Smooth muscle cell (in vitro differentiated cells): ENCODE results near the gene SKOR1. TPM values are rescaled to one million over a fixed set of nuclear protein-coding genes. Genes with fewer than 3 reads are reported as not detected.

Source experiments
- DNase-seq: peaks from one replicate; lab custom pipeline; 2025; ENCODE audit not compliant: unreplicated experiment; lab: John Stamatoyannopoulos, UW
- H2AFZ ChIP-seq: fragments of 200-600 bp; sonication (generic); 2 replicates; pipeline ENCODE4 v1.6.0; 2016; ENCODE audit warnings: antibody characterized with exemption, low read depth, mild to moderate bottlenecking
- H3F3A ChIP-seq: fragments of 200-600 bp; sonication (generic); 2 replicates; pipeline ENCODE4 v1.6.0; 2017; ENCODE audit warnings: antibody characterized with exemption, low read depth
- H3K27ac ChIP-seq: fragments of 200-600 bp; sonication (generic); 2 replicates; pipeline ENCODE4 v1.5.1; 2016; ENCODE audit warnings: low read depth, mild to moderate bottlenecking
- H3K27me3 ChIP-seq: fragments of 200-600 bp; sonication (generic); 2 replicates; pipeline ENCODE4 v1.6.1; 2016; ENCODE audit warnings: low read depth, mild to moderate bottlenecking
- H3K36me3 ChIP-seq: fragments of 200-600 bp; sonication (generic); 2 replicates; pipeline ENCODE4 v1.5.1; 2016; ENCODE audit warnings: low read depth
- H3K4me1 ChIP-seq: fragments of 200-600 bp; sonication (generic); 2 replicates; pipeline ENCODE4 v1.5.1; 2016; ENCODE audit warnings: low read depth
- H3K4me2 ChIP-seq: fragments of 200-600 bp; sonication (generic); 2 replicates; pipeline ENCODE4 v1.6.0; 2016; ENCODE audit warnings: mild to moderate bottlenecking
- H3K4me3 ChIP-seq: fragments of 200-600 bp; sonication (generic); 2 replicates; pipeline ENCODE4 v1.5.1; 2016; ENCODE audit warnings: mild to moderate bottlenecking
- H3K79me2 ChIP-seq: fragments of 200-600 bp; sonication (generic); 2 replicates; pipeline ENCODE4 v1.6.0; 2016; ENCODE audit warnings: low read depth, mild to moderate bottlenecking
- H3K9ac ChIP-seq: fragments of 200-600 bp; sonication (generic); 2 replicates; pipeline ENCODE4 v1.6.0; 2016; ENCODE audit warnings: low read depth
- H3K9me3 ChIP-seq: fragments of 200-600 bp; sonication (generic); replicated peaks from 2 replicates; pipeline ENCODE4 v1.5.1; 2016; ENCODE audit warnings: low read depth
- H4K20me1 ChIP-seq: fragments of 200-600 bp; sonication (generic); 2 replicates; pipeline ENCODE4 v1.6.0; 2016; ENCODE audit warnings: low read depth
- CTCF ChIP-seq: fragments of 200-600 bp; sonication (generic); IDR thresholded peaks from 2 replicates; pipeline ENCODE4 v1.5.1; 2017; ENCODE audit warnings: borderline replicate concordance, mild to moderate bottlenecking, antibody characterized with exemption; ENCODE audit not compliant: insufficient read depth, poor library complexity, severe bottlenecking
- WGBS: methylation state at CpG from one replicate; pipeline ENCODE4 v1.1.7; 2016; ENCODE audit warnings: low lambda C conversion rate; 5-methylcytosine and 5-hydroxymethylcytosine counted together
- polyA plus RNA-seq: library from polyadenylated mRNA; unstranded; fragments of >200 nt; fragmentation: Nextera tagmentation; extraction: Ambion mirVana; gene quantifications from 2 replicates; pipeline ENCODE4 v1.2.1, GENCODE V29; 2016
- total RNA-seq: library from RNA; depleted of rRNA; stranded (reverse); fragments of >200 nt; gene quantifications from 2 replicates; pipeline ENCODE4 v1.2.3, GENCODE V29; 2014

SKOR1 gene
- total and polyA plus RNA-seq, 2 experiments from 2014 or later: 0.04 to 0.21 TPM

GRCh38 chr15:67813104-67813634 lies 12.1 kb upstream of the SKOR1 start:
- H3K36me3 ChIP-seq: no peaks in the 10 kb centered on the region
- H3K4me2 ChIP-seq: no peak overlapping the region
- no peaks in the 10 kb centered on the region for H3F3A ChIP-seq
- H3K4me1 ChIP-seq: no peaks in the 10 kb centered on the region
- H3K9me3 ChIP-seq: no peaks in the 10 kb centered on the region
- H2AFZ ChIP-seq: no peak overlapping the region
- no peaks in the 10 kb centered on the region for H4K20me1 ChIP-seq
- H3K27me3 ChIP-seq: peaks cover 23% of the 10 kb centered on the region
- H3K4me3 ChIP-seq: no peak overlapping the region
- no peak overlapping the region for H3K9ac ChIP-seq
- no peaks in the 10 kb centered on the region for H3K79me2 ChIP-seq
- TF ChIP-seq CTCF: no peak
- 87% methylated on average over 3 of the region's 3 CpGs for WGBS
- no peak for DNase-seq
- no peak overlapping the region for H3K27ac ChIP-seq

GRCh38 chr15:67815036-67815592 lies 10.2 kb upstream of the SKOR1 start:
- no peak for TF ChIP-seq CTCF
- H4K20me1 ChIP-seq: no peaks in the 10 kb centered on the region
- no peaks in the 10 kb centered on the region for H3K9me3 ChIP-seq
- no peak overlapping the region for H3K27ac ChIP-seq
- no peaks in the 10 kb centered on the region for H3K36me3 ChIP-seq
- H3K4me1 ChIP-seq: no peaks in the 10 kb centered on the region
- no peak overlapping the region for H2AFZ ChIP-seq
- peaks cover 42% of the 10 kb centered on the region for H3K27me3 ChIP-seq
- no peak for DNase-seq
- 91% methylated on average over 5 of the region's 5 CpGs for WGBS
- no peaks in the 10 kb centered on the region for H3K79me2 ChIP-seq
- H3K9ac ChIP-seq: no peak overlapping the region
- H3K4me2 ChIP-seq: no peak overlapping the region
- no peaks in the 10 kb centered on the region for H3F3A ChIP-seq
- H3K4me3 ChIP-seq: no peak overlapping the region

GRCh38 chr15:67816668-67817067 lies 8.6 kb upstream of the SKOR1 start:
- Histone ChIP-seq H3K4me3 (no peak overlapping the region), H3K27me3 (peaks cover 58% of the 10 kb centered on the region), H3K4me2 (no peak overlapping the region), H3K36me3 (no peaks in the 10 kb centered on the region), H4K20me1 (no peaks in the 10 kb centered on the region), H3K9me3 (no peaks in the 10 kb centered on the region), H3K4me1 (no peaks in the 10 kb centered on the region), H2AFZ (no peak overlapping the region), H3F3A (no peaks in the 10 kb centered on the region), H3K79me2 (no peaks in the 10 kb centered on the region), H3K9ac (no peak overlapping the region), H3K27ac (no peak overlapping the region)
- no peak for DNase-seq
- 83% methylated on average over 3 of the region's 3 CpGs for WGBS
- no peak for TF ChIP-seq CTCF

GRCh38 chr15:67818464-67818863 lies 6.8 kb upstream of the SKOR1 start:
- Histone ChIP-seq H3K4me1 (no peaks in the 10 kb centered on the region), H3K27me3 (peaks cover 70% of the 10 kb centered on the region), H3F3A (no peaks in the 10 kb centered on the region), H3K4me3 (no peak overlapping the region), H3K27ac (no peak overlapping the region), H3K36me3 (no peaks in the 10 kb centered on the region), H3K9me3 (no peaks in the 10 kb centered on the region), H3K9ac (no peak overlapping the region), H2AFZ (no peak overlapping the region), H3K4me2 (no peak overlapping the region), H3K79me2 (no peaks in the 10 kb centered on the region), H4K20me1 (no peaks in the 10 kb centered on the region)
- 86% methylated on average over 3 of the region's 3 CpGs for WGBS
- DNase-seq: no peak
- no peak for TF ChIP-seq CTCF
